Nephron progenitor cell (in vitro differentiated cells): ENCODE results near the gene PPP1CA.

Source experiments
- DNase-seq: peaks from one replicate; pipeline ENCODE4 v3.0.0; 2021
- H3K27ac Mint-ChIP-seq: 2 replicates; pipeline ENCODE4 v1.8.0; 2021; ENCODE audit warnings: mild to moderate bottlenecking, moderate library complexity, mixed read lengths
- H3K27me3 Mint-ChIP-seq: 2 replicates; pipeline ENCODE4 v1.8.0; 2021; ENCODE audit warnings: mild to moderate bottlenecking, low read depth, mixed read lengths; ENCODE audit not compliant: poor library complexity
- H3K36me3 Mint-ChIP-seq: 2 replicates; pipeline ENCODE4 v1.8.0; 2021; ENCODE audit warnings: low read depth, mixed read lengths
- H3K4me1 Mint-ChIP-seq: 2 replicates; pipeline ENCODE4 v1.8.0; 2021; ENCODE audit warnings: mixed read lengths
- H3K4me3 Mint-ChIP-seq: 2 replicates; pipeline ENCODE4 v1.8.0; 2021; ENCODE audit warnings: mild to moderate bottlenecking, moderate library complexity, mixed read lengths
- H3K9me3 Mint-ChIP-seq: 2 replicates; pipeline ENCODE4 v1.8.0; 2021; ENCODE audit warnings: mild to moderate bottlenecking, moderate library complexity, mixed read lengths
- TF ChIP-seq, protein P1 (sequence below): fragments of 200-600 bp; sonication (generic); IDR thresholded peaks from 2 replicates; pipeline ENCODE4 v1.5.0; 2021; ENCODE audit warnings: antibody characterized with exemption

PPP1CA gene

DNA sequence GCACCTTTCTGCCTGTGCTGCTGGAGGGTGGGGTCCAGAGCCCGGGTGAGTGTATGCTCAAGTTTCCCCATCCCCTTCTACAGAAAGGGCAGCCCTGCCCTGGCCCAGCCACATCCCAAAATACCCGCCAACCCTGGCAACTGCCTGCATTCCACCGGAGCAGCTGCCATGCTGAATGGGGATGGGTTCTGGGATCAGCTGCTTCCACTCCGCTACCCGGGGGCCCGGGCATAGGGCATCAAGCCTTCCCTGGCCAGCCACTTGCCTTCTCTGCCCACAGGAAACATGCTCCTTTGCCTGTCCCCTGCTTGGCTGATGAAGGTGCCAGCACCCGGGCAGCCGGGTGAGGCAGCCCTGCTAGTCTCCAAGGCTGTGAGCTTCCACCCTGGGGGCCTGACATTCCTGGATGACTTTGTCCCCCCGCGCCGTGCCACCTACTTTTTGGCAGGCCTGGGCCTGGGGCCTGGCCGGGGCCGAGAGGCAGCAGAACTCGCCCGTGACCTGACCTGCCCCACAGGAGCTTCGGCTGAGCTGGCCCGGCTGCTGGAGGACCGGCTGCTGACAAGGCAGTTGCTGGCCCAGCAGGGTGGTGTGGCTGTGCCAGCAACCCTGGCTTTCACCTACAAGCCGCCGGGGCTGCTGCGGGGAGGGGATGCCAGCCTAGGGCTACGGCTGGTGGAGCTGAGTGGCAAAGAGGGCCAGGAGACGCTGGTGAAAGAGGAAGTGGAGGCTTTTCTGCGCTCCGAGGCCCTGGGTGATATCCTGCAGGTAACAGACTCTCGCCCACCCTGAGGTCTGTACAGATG, 17.0 kb upstream of the PPP1CA start:
- TF ChIP-seq, protein P1, sequence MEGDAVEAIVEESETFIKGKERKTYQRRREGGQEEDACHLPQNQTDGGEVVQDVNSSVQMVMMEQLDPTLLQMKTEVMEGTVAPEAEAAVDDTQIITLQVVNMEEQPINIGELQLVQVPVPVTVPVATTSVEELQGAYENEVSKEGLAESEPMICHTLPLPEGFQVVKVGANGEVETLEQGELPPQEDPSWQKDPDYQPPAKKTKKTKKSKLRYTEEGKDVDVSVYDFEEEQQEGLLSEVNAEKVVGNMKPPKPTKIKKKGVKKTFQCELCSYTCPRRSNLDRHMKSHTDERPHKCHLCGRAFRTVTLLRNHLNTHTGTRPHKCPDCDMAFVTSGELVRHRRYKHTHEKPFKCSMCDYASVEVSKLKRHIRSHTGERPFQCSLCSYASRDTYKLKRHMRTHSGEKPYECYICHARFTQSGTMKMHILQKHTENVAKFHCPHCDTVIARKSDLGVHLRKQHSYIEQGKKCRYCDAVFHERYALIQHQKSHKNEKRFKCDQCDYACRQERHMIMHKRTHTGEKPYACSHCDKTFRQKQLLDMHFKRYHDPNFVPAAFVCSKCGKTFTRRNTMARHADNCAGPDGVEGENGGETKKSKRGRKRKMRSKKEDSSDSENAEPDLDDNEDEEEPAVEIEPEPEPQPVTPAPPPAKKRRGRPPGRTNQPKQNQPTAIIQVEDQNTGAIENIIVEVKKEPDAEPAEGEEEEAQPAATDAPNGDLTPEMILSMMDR, result no peak
- H3K4me1 Mint-ChIP-seq, result peaks cover 25% of the 10 kb centered on the region
- no peaks in the 10 kb centered on the region for H3K36me3 Mint-ChIP-seq
- no peaks in the 10 kb centered on the region for H3K9me3 Mint-ChIP-seq
- H3K27me3 Mint-ChIP-seq, result peaks cover 44% of the 10 kb centered on the region
- H3K27ac Mint-ChIP-seq, result no peak overlapping the region
- no peak for DNase-seq
- H3K4me3 Mint-ChIP-seq, result no peak overlapping the region

DNA sequence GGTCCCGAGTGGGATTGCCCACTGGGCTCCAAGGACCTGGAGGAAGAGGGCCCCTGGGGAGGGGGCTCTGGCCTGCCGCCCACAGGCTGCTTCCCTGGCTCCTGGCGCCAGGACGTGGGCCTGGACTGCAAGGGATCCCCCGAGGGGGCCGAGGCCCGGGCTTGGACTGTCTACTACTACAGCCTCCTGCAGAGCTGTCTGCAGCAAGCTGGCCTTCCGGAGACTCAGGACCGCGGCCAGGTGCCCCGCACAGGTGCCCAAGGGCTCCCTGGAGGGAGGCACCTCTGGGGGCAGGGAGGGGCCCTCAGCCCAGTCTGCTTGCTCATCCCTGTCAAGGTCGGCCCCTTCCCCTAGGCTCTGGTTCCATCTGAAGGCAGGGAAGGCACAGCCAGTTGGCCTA, 15.8 kb upstream of the PPP1CA start:
- Mint-ChIP-seq H3K4me3 (no peak overlapping the region), H3K36me3 (no peaks in the 10 kb centered on the region)

DNA sequence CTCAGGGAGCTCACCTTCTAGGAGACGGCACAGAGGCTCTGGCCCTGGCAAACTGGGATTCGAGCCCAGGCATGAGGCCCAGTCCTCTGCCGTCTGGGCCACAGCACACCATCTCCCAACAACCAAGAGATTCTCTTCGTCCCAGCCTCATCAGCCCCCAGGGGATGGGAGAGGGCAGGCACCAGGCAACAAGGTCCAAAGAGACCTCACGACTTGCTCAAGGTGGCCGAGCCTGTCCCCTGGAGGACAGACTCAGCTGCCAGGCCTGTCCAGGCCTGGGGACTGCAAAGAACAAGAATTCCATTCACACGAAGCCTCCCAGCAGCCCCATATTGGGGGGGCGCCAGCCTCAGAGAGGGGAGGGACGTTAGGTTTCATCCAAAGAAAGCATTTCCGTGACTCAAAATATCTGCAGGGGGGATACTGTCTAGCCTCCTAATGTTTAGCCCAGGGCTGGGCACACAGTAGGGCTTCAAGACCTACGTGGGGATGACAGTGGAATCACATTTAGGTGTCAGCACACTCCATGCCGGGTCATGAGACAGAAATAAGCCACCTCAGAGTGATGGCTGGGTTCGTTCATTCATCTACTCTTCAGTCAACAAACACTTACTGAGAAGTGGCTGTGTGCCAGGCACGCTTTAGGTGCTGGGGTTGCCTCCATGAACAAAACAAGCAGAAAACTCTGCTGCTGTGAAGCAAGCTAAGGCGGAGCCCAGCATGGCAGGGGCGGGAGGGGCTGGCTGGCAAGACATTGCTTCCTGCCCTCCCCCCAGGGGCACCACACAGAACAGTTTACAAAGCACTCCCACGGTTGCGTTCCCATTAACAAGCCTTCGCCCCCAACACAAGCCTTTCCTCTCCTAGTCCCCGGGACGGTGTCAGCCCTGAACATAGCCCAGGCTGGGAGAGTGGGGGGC, 15.0 kb upstream of the PPP1CA start:
- H3K27ac Mint-ChIP-seq, result no peak overlapping the region
- no peak for DNase-seq

More for the DNA sequence above, 15.8 kb upstream of the PPP1CA start:
- H3K27me3 Mint-ChIP-seq, result peaks cover 53% of the 10 kb centered on the region
- TF ChIP-seq, protein P1, result no peak
- peaks cover 26% of the 10 kb centered on the region for H3K4me1 Mint-ChIP-seq
- no peaks in the 10 kb centered on the region for H3K9me3 Mint-ChIP-seq
- DNase-seq, result no peak
- no peak overlapping the region for H3K27ac Mint-ChIP-seq

DNA sequence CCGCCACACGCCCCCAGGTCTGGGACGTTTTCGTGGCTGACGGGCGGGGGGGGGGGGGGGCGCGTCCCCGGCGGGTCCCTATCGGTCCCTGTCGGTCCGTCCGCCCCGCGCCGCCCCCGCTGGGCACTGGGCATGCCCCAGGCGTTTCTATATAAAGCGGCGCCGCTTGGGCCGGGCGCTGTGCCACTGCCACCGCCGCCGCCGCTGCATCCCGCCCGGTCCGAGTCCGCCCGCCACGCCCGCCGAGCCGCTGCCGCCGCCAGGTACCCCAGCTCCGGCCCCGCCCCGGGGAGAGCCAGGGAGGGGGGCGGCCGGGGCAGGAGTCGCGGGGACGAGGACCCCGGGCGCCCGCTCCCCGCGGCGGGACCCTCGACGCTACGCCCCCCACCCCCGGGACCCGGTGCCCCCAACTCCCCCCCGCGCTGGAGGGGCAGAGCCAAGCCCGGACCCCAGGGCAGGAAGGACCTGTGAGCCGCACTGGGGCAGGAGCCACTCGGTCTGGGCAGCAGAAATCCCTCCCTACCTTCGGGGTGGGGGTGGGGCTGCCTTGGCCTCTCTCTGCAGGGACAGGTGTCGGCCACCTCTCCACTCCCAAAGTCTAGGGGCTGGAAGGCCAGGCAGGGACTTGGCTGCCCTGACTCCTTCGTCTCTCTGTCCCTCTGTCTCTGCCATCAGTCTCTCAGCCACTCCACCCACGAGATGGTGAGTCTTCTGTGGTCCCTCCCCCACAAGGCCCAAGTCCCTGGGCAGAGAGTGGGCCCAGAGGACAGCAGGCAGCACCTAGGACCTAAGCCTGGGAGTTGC, 14.0 kb upstream of the PPP1CA start, which contains the start of gene CARNS1:
CARNS1 (plus strand) TSS at position 178 of the 804 bp plus-strand sequence; CDS start at position 700, 522 bp downstream.
- no peaks in the 10 kb centered on the region for H3K9me3 Mint-ChIP-seq
- H3K4me3 Mint-ChIP-seq, result peak within 1 kb of the TSS; percentile 71
- DNase-seq, result no peak
- no peaks in the 10 kb centered on the region for H3K36me3 Mint-ChIP-seq
- H3K27ac Mint-ChIP-seq, result no peak within 1 kb of the TSS
- H3K4me1 Mint-ChIP-seq, result peaks cover 37% of the 10 kb centered on the region
- H3K27me3 Mint-ChIP-seq, result peaks cover 58% of the 10 kb centered on the region
- TF ChIP-seq, protein P1, result no peak

More for the DNA sequence above, 15.0 kb upstream of the PPP1CA start:
- Mint-ChIP-seq H3K4me1 (peaks cover 30% of the 10 kb centered on the region), H3K27me3 (peaks cover 58% of the 10 kb centered on the region), H3K4me3 (peak overlapping the region; percentile 71), H3K36me3 (no peaks in the 10 kb centered on the region), H3K9me3 (no peaks in the 10 kb centered on the region)
- TF ChIP-seq, protein P1, result no peak

DNA sequence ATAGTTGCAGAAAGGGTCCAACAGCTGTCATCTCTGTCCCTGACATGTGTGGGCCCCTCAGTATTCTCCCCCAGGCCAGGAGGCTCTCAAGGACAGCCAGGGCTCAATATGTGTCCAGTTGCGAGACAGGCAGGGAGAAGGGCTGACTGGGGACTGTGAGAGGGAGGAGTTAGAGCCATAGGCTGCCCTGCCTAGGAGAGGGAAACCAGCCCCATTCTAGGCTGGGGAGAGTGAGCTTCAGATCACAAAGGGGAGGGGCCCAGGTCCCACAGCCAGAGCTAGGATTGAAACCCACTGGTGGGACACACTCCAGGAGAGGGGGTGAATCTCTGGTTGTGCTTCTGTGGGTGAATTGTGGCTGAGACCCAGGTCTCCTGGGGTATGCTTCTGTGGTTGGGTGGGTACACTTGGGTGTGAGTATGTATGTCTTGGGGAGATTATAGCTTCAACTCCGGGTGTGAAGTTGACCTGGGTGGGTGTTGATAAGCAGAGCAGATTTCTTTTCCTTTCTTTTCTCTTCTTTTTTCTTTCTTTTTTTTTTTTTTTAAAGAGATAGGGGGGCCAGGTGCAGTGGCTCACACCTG, 11.7 kb upstream of the PPP1CA start:
- Mint-ChIP-seq H3K36me3 (no peaks in the 10 kb centered on the region), H3K4me3 (no peak overlapping the region), H3K4me1 (peaks cover 37% of the 10 kb centered on the region), H3K27me3 (peaks cover 49% of the 10 kb centered on the region), H3K9me3 (no peaks in the 10 kb centered on the region), H3K27ac (no peak overlapping the region)
- TF ChIP-seq, protein P1, result no peak
- no peak for DNase-seq
